HepG2 (cell line): Measurements from ENCODE around the gene LRIG1.

ENCODE experiments used
- DDIT3 ChIP-seq: sonication (generic); formaldehyde crosslinking; IDR thresholded peaks from 2 replicates; pipeline ENCODE4 v1.4.0; 2020; ENCODE audit warnings: mild to moderate bottlenecking, missing genetic modification reagents
- MXI1 ChIP-seq: IDR thresholded peaks from 3 replicates; pipeline ENCODE4 v1.6.1; 2012; ENCODE audit warnings: low read depth, low read length, inconsistent platforms, borderline replicate concordance
- REL ChIP-seq: sonication (generic); formaldehyde crosslinking; conservative IDR thresholded peaks from 2 replicates; pipeline ENCODE4 v1.8.0; 2022; ENCODE audit warnings: mild to moderate bottlenecking, missing genetic modification reagents, moderate library complexity
- TCF12 ChIP-seq, 2 experiments: fragments of 450-650 bp in 1 of 2; sonication (generic) in 1 of 2; formaldehyde crosslinking in 1 of 2; IDR thresholded peaks; 2 replicates each; pipeline versions ENCODE4 v1.6.1 to v1.8.0; 2017 to 2022; ENCODE audit warnings: antibody characterized with exemption in 1 of 2, mild to moderate bottlenecking in 1 of 2, missing genetic modification reagents in 1 of 2, moderate library complexity in 1 of 2
- ZFP37 ChIP-seq: sonication (generic); formaldehyde crosslinking; IDR thresholded peaks from 2 replicates; pipeline ENCODE4 v1.4.0; 2020; ENCODE audit warnings: missing genetic modification reagents, borderline replicate concordance

- TF ChIP-seq MXI1: no peak
- TF ChIP-seq ZFP37: no peak
- TF ChIP-seq DDIT3 (CRISPR knock-in tag): no peak
- TF ChIP-seq TCF12 (IDR thresholded peaks at IDR 0.05): no peak
- TF ChIP-seq TCF12 (CRISPR knock-in tag; IDR thresholded peaks at IDR 0.05): no peak
- TF ChIP-seq REL (CRISPR knock-in tag): no peak
Measured at GRCh38 chr3:66435989-66436388, 64.8 kb downstream of the LRIG1 start.
